Retinal pigment epithelial cell (primary cell): ENCODE data around the gene PPP1R1C.
"Not testable (repeated sequence)": the region's sequence is repeated elsewhere in the genome, so short reads cannot be mapped to it uniquely, and the experiment has no call there.

Experiments
- DNase-seq: peaks from one replicate; pipeline ENCODE4 v3.0.0-alpha.2; 2010; ENCODE audit warnings: low read depth
- H3K4me3 ChIP-seq: 2 replicates; pipeline ENCODE4 v1.5.1; 2011; ENCODE audit warnings: mild to moderate bottlenecking, low read length, control low read depth, moderate library complexity
- CTCF ChIP-seq: conservative IDR thresholded peaks from 2 replicates; pipeline ENCODE4 v1.5.1; 2011; ENCODE audit warnings: low read depth, low read length, control low read depth, inconsistent platforms

Gene PPP1R1C

GRCh38 chr2:181947273-181947672 lies 38.4 kb upstream of the PPP1R1C start:
- no peak for TF ChIP-seq CTCF
- DNase-seq = no peak
- no peak overlapping the region for H3K4me3 ChIP-seq

GRCh38 chr2:181948227-181948626 lies 37.4 kb upstream of the PPP1R1C start:
- no peak for DNase-seq
- no peak for TF ChIP-seq CTCF
- no peak overlapping the region for H3K4me3 ChIP-seq

GRCh38 chr2:181949047-181949446 lies 36.6 kb upstream of the PPP1R1C start:
- H3K4me3 ChIP-seq = no peak overlapping the region
- TF ChIP-seq CTCF = no peak
- DNase-seq = no peak

- DNase-seq = no peak
- TF ChIP-seq CTCF = no peak
- H3K4me3 ChIP-seq = no peak overlapping the region
Observed at GRCh38 chr2:181952404-181953226, 33.0 kb upstream of the PPP1R1C start.

- TF ChIP-seq CTCF = peak; percentile 74
- H3K4me3 ChIP-seq = peak overlapping the region; percentile 29
- no peak for DNase-seq
Observed at GRCh38 chr2:181953881-181954537, 31.6 kb upstream of the PPP1R1C start.

- peak overlapping the region; percentile 29 for H3K4me3 ChIP-seq
- no peak for TF ChIP-seq CTCF
- no peak for DNase-seq
Observed at GRCh38 chr2:181954538-181954883, 31.1 kb upstream of the PPP1R1C start.

GRCh38 chr2:181955010-181955409 lies 30.6 kb upstream of the PPP1R1C start:
- H3K4me3 ChIP-seq = no peak overlapping the region
- no peak for DNase-seq
- TF ChIP-seq CTCF = no peak

- not testable (repeated sequence) for H3K4me3 ChIP-seq, DNase-seq
Observed at GRCh38 chr2:181955866-181956265, 29.8 kb upstream of the PPP1R1C start.
